Spleen (tissue), 11 donors: ENCODE data around the gene PCGF2. TPM values are rescaled to one million over a fixed set of nuclear protein-coding genes. Genes with fewer than 3 reads are reported as not detected.

Source experiments
- DNase-seq: peaks from one replicate; pipeline ENCODE4 v3.0.0-alpha.2; 2020
- H3K27ac ChIP-seq, 8 donors: fragments of 200-600 bp; sonication (generic) in 7 of 8; 1 replicate in 4 of 8; 2 replicates in 4 of 8; pipeline versions ENCODE4 v1.5.0 to v1.8.0; 2016 to 2021; ENCODE audit warnings: inconsistent platforms in 4 of 8, mild to moderate bottlenecking in 4 of 8, moderate library complexity in 1 of 8
- H3K27me3 ChIP-seq, 7 donors: fragments of 200-600 bp; sonication (generic) in 6 of 7; replicated peaks in 1 of 7; 1 replicate in 4 of 7; 2 replicates in 3 of 7; pipeline versions ENCODE4 v1.5.0 to v1.8.0; 2016 to 2021; ENCODE audit warnings: inconsistent platforms in 3 of 7, mild to moderate bottlenecking in 1 of 7
- H3K36me3 ChIP-seq, 6 donors: fragments of 200-600 bp; sonication (generic) in 5 of 6; 1 replicate in 4 of 6; 2 replicates in 2 of 6; pipeline versions ENCODE4 v1.5.0 to v1.8.0; 2016 to 2021; ENCODE audit warnings: inconsistent platforms in 2 of 6
- H3K4me1 ChIP-seq, 6 donors: fragments of 200-600 bp; sonication (generic) in 5 of 6; 1 replicate in 3 of 6; 2 replicates in 3 of 6; pipeline versions ENCODE4 v1.5.0 to v1.8.0; 2016 to 2021; ENCODE audit warnings: inconsistent platforms in 3 of 6
- H3K4me3 ChIP-seq, 8 donors: fragments of 200-600 bp; sonication (generic) in 7 of 8; 1 replicate in 4 of 8; 2 replicates in 4 of 8; pipeline versions ENCODE4 v1.5.0 to v1.8.0; 2016 to 2021; ENCODE audit warnings: inconsistent platforms in 4 of 8, mild to moderate bottlenecking in 4 of 8, moderate library complexity in 2 of 8
- H3K9me3 ChIP-seq, 8 donors: fragments of 200-600 bp; sonication (generic) in 7 of 8; 1 replicate in 4 of 8; 2 replicates in 4 of 8; pipeline versions ENCODE4 v1.5.0 to v1.8.0; 2016 to 2021; ENCODE audit warnings: inconsistent platforms in 4 of 8
- CTCF ChIP-seq, 11 experiments: fragments of 200-600 bp in 7 of 11; fragments of 450-650 bp in 4 of 11; sonication (generic) in 4 of 11; IDR thresholded peaks in 8 of 11; conservative IDR thresholded peaks in 3 of 11; 1 replicate in 7 of 11; 2 replicates in 4 of 11; pipeline versions ENCODE4 v1.4.0 to v1.8.0; 2016 to 2021; ENCODE audit warnings: antibody characterized with exemption in 11 of 11, inconsistent platforms in 4 of 11, mild to moderate bottlenecking in 1 of 11
- POLR2A ChIP-seq, 3 donors: fragments of 450-650 bp; IDR thresholded peaks; one replicate each; pipeline ENCODE4 v1.5.1; 2017; ENCODE audit warnings: antibody characterized with exemption in 3 of 3, mild to moderate bottlenecking in 1 of 3
- POLR2AphosphoS5 ChIP-seq, 3 donors: sonication (generic); formaldehyde crosslinking; IDR thresholded peaks; one replicate each; pipeline ENCODE4 v1.5.1; 2017; ENCODE audit warnings: antibody characterized with exemption in 3 of 3
- WGBS, 5 donors: extraction: QIAGEN DNeasy Blood & Tissue Kit in 3 of 5; methylation state at CpG; one replicate each; pipeline versions ENCODE4 v1.1.5 to v1.1.7; 2013 to 2018; 5-methylcytosine and 5-hydroxymethylcytosine counted together
- intact Hi-C: fragments of 100-400 bp; cut with DNase I; formaldehyde crosslinking; loops from one replicate; pipeline ENCODE4 v1.15.0; 2023; ENCODE audit warnings: low total_unique reads
- polyA plus RNA-seq, 3 donors: library from polyadenylated mRNA; stranded (reverse); fragments of 200-250 nt; gene quantifications; one replicate each; pipeline ENCODE4 v1.2.1, GENCODE V29; 2013
- total RNA-seq, 7 donors: library from RNA; depleted of rRNA in 3 of 7; stranded (reverse); fragments of >200 nt in 3 of 7; fragmentation: NEBNext Ultra II Directional in 4 of 7; extraction: Animal tissue kit (Norgen Biotek cat#: 25700) in 4 of 7; gene quantifications; one replicate each; pipeline versions ENCODE4 v1.1.0 to v1.2.1, GENCODE V29; 2016 to 2021
- donor health status: healthy with polysubstance abuse.
- donor health status: DM: no; HTN: no; CAD: no; lungs with moderate emphysema.
- donor health status: DM: no; HTN: no; CAD: no.
- donor health status: Bipolar disorder and iron deficiency.
- donor health status: healthy.
- donor health status: DM: no; HTN: no; CAD: no.
- donor health status: DM: yes; HTN: yes; CAD: no.

PCGF2 gene
- total and polyA plus RNA-seq, 10 donors = 13.1 to 57.6 (median 25.7) TPM

DNA sequence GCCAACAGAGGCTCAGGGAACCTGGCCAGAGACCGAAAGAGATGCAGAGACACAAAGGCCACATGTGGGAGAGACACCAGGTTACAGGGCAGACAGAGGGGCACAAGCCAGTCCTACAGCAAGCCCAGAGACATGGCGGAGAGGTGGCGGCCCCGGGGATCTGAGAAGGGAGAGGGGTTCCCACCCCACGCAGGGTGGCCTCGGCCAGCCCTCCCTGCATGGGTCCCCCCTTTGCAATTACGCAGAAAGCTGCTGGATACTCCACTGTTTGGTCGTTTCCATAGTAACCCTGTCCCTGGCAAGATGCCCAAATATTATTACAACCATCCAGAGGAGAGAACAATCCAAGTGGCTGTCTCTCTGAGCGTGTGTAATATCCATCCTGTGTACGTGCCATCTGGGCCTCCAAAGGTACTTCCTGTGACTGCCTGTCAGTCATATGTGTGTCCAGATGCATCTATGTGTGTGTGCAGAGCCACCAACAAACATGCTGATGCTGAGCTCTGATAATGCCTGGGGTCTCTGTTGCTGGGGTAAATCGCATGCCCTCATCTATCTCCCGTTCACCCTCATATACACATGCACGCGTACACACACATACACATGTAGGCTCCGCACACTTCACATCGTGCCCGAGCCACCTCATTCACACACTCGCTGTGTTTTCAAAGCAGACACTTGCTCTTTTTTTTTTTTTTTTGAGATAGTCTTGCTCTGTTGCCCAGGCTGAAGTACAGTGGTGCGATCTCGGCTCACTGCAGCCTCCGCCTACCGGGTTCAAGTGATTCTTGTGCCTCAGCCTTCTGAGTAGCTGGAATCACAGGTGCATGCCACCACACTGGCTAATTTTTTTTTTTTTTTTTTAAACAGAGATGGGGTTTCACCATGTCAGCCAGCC, 5.5 kb downstream of the PCGF2 start:
- 61 to 75% (median 68%) methylated on average over 21 to 22 of the region's 22 CpGs for WGBS, 5 donors
- H3K36me3 ChIP-seq = peaks cover 0 to 22% (median 2%) of the 10 kb centered on the region in 6 donors
- TF ChIP-seq POLR2AphosphoS5 (IDR thresholded peaks at IDR 0.05) = no peak
- TF ChIP-seq CTCF (IDR thresholded peaks at IDR 0.05 in 8 of 11, conservative IDR thresholded peaks at IDR 0.05 in 3 of 11) = no peak
- TF ChIP-seq POLR2A (IDR thresholded peaks at IDR 0.05) = no peak
- H3K4me1 ChIP-seq = peaks cover 12 to 73% (median 41%) of the 10 kb centered on the region in 6 donors
- no peak overlapping the region for H3K4me3 ChIP-seq
- H3K9me3 ChIP-seq = no peaks in the 10 kb centered on the region
- peak overlapping the region in 4 of 8 donors; percentile 12 to 47 (median 40) for H3K27ac ChIP-seq
- intact Hi-C loops = no loop called here
- DNase-seq = peak; percentile 58
- peaks cover 0 to 40% (median 9%) of the 10 kb centered on the region in 7 donors for H3K27me3 ChIP-seq

- no peaks in the 10 kb centered on the region for H3K9me3 ChIP-seq
- intact Hi-C loops = no loop called here
- H3K4me3 ChIP-seq = no peak overlapping the region
- peak overlapping the region in 4 of 8 donors; percentile 12 to 47 (median 40) for H3K27ac ChIP-seq
- TF ChIP-seq POLR2A (IDR thresholded peaks at IDR 0.05) (no peak), CTCF (IDR thresholded peaks at IDR 0.05 in 8 of 11, conservative IDR thresholded peaks at IDR 0.05 in 3 of 11) (no peak), POLR2AphosphoS5 (IDR thresholded peaks at IDR 0.05) (no peak)
- peaks cover 7 to 66% (median 34%) of the 10 kb centered on the region in 6 donors for H3K4me1 ChIP-seq
- 67 to 84% (median 75%) methylated on average over 7 of the region's 7 CpGs for WGBS, 5 donors
- DNase-seq = peak; percentile 53
- peaks cover 0 to 29% (median 2%) of the 10 kb centered on the region in 6 donors for H3K36me3 ChIP-seq
- H3K27me3 ChIP-seq = peaks cover 0 to 33% (median 2%) of the 10 kb centered on the region in 7 donors
Observed at GRCh38 chr17:38741921-38742410, 6.2 kb downstream of the PCGF2 start.

DNA sequence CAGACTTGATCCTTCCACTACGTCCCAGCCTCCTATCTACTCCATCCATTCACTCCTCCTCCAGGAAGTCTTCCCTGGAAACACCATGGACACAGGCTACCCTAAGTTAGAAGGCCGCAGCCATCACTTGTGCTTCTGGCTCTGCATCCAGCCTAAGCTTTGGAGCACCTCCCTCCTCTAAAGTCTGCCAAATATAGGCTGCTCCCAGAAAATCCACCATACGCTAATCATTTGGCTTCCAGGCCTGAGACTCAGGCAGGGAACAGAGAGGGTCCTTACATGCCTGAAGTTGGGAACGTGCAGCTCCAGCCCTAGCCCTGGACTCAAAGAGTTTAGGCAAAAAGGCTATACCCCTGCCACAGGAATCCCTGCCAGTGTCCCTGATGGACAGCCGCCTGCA, 6.7 kb downstream of the PCGF2 start:
- no peak for DNase-seq
- Histone ChIP-seq H3K4me3 (no peak overlapping the region), H3K27me3 (peaks cover 0 to 28% (median 0%) of the 10 kb centered on the region in 7 donors), H3K36me3 (peaks cover 0 to 32% (median 2%) of the 10 kb centered on the region in 6 donors), H3K27ac (peak overlapping the region in 2 of 8 donors; percentile 38 to 47), H3K4me1 (peaks cover 2 to 61% (median 29%) of the 10 kb centered on the region in 6 donors), H3K9me3 (no peaks in the 10 kb centered on the region)
- intact Hi-C loops = no loop called here
- WGBS, 5 donors = 82 to 90% (median 89%) methylated on average over 4 to 5 of the region's 5 CpGs
- TF ChIP-seq POLR2A (IDR thresholded peaks at IDR 0.05) (no peak), CTCF (IDR thresholded peaks at IDR 0.05 in 8 of 11, conservative IDR thresholded peaks at IDR 0.05 in 3 of 11) (no peak), POLR2AphosphoS5 (IDR thresholded peaks at IDR 0.05) (no peak)

GRCh38 chr17:38740806-38741205, 7.3 kb downstream of the PCGF2 start:
- TF ChIP-seq CTCF (IDR thresholded peaks at IDR 0.05 in 8 of 11, conservative IDR thresholded peaks at IDR 0.05 in 3 of 11) = no peak
- TF ChIP-seq POLR2A (IDR thresholded peaks at IDR 0.05) = no peak
- TF ChIP-seq POLR2AphosphoS5 (IDR thresholded peaks at IDR 0.05) = no peak
- intact Hi-C loops = no loop called here
- H3K27me3 ChIP-seq = peaks cover 0 to 21% (median 0%) of the 10 kb centered on the region in 7 donors
- WGBS, 5 donors = 59 to 82% (median 70%) methylated on average over 4 of the region's 4 CpGs
- H3K4me3 ChIP-seq = no peak overlapping the region
- H3K27ac ChIP-seq = peak overlapping the region in 2 of 8 donors; percentile 14 to 27
- H3K4me1 ChIP-seq = peaks cover 0 to 58% (median 24%) of the 10 kb centered on the region in 6 donors
- H3K36me3 ChIP-seq = peaks cover 0 to 38% (median 2%) of the 10 kb centered on the region in 6 donors
- DNase-seq = no peak
- H3K9me3 ChIP-seq = no peaks in the 10 kb centered on the region
